HEK293 (cell line): ENCODE results near the gene ASIC1.
A peak's percentile ranks its signal among the peaks of the same experiment; 100 is the strongest.

Source experiments
- ATF2 ChIP-seq: fragments of 450-650 bp; formaldehyde crosslinking; IDR thresholded peaks from 2 replicates; pipeline ENCODE4 v1.5.1; 2016; ENCODE audit warnings: missing biosample characterization, missing genetic modification characterization, low read depth
- BCL6B ChIP-seq: fragments of 450-650 bp; formaldehyde crosslinking; IDR thresholded peaks from 2 replicates; pipeline ENCODE4 v1.5.1; 2017; ENCODE audit warnings: missing biosample characterization, missing genetic modification characterization
- GLI4 ChIP-seq: fragments of 450-650 bp; formaldehyde crosslinking; IDR thresholded peaks from 2 replicates; pipeline ENCODE4 v1.5.1; 2016; ENCODE audit warnings: missing biosample characterization, missing genetic modification characterization
- HIC1 ChIP-seq: fragments of 450-650 bp; formaldehyde crosslinking; IDR thresholded peaks from 2 replicates; pipeline ENCODE4 v1.5.1; 2016; ENCODE audit warnings: missing biosample characterization, missing genetic modification characterization
- INSM2 ChIP-seq: fragments of 450-650 bp; formaldehyde crosslinking; IDR thresholded peaks from 2 replicates; pipeline ENCODE4 v1.5.1; 2016; ENCODE audit warnings: missing biosample characterization, missing genetic modification characterization
- OVOL3 ChIP-seq: fragments of 450-650 bp; formaldehyde crosslinking; IDR thresholded peaks from 2 replicates; pipeline ENCODE4 v1.5.1; 2016; ENCODE audit warnings: missing biosample characterization, missing genetic modification characterization
- SP2 ChIP-seq: fragments of 450-650 bp; formaldehyde crosslinking; IDR thresholded peaks from 2 replicates; pipeline ENCODE4 v1.5.1; 2016; ENCODE audit warnings: missing biosample characterization, missing genetic modification characterization
- ZBTB1 ChIP-seq: fragments of 450-650 bp; formaldehyde crosslinking; IDR thresholded peaks from 2 replicates; pipeline ENCODE4 v1.5.1; 2016; ENCODE audit warnings: missing biosample characterization, missing genetic modification characterization
- ZBTB44 ChIP-seq: fragments of 450-650 bp; IDR thresholded peaks from 2 replicates; pipeline ENCODE4 v1.5.1; 2018; ENCODE audit warnings: missing biosample characterization, mild to moderate bottlenecking, missing genetic modification characterization
- ZBTB7A ChIP-seq: fragments of 450-650 bp; formaldehyde crosslinking; IDR thresholded peaks from 2 replicates; pipeline ENCODE4 v1.5.1; 2016; ENCODE audit warnings: low read depth, missing biosample characterization, missing genetic modification characterization
- ZFHX2 ChIP-seq: fragments of 450-650 bp; formaldehyde crosslinking; conservative IDR thresholded peaks from 2 replicates; pipeline ENCODE4 v1.5.1; 2016; ENCODE audit warnings: missing biosample characterization, missing genetic modification characterization
- ZFP37 ChIP-seq: fragments of 450-650 bp; formaldehyde crosslinking; IDR thresholded peaks from 2 replicates; pipeline ENCODE4 v1.5.1; 2016; ENCODE audit warnings: missing biosample characterization, missing genetic modification characterization
- ZFP69B ChIP-seq: fragments of 450-650 bp; formaldehyde crosslinking; IDR thresholded peaks from 2 replicates; pipeline ENCODE4 v1.5.1; 2016; ENCODE audit warnings: missing biosample characterization, missing genetic modification characterization
- ZNF114 ChIP-seq: fragments of 450-650 bp; formaldehyde crosslinking; IDR thresholded peaks from 2 replicates; pipeline ENCODE4 v1.5.0; 2017; ENCODE audit warnings: missing biosample characterization, missing genetic modification characterization
- ZNF133 ChIP-seq: fragments of 450-650 bp; formaldehyde crosslinking; IDR thresholded peaks from 2 replicates; pipeline ENCODE4 v1.5.1; 2016; ENCODE audit warnings: missing biosample characterization, missing genetic modification characterization
- ZNF140 ChIP-seq: fragments of 450-650 bp; formaldehyde crosslinking; IDR thresholded peaks from 2 replicates; pipeline ENCODE4 v1.5.1; 2016; ENCODE audit warnings: missing biosample characterization, missing genetic modification characterization
- ZNF146 ChIP-seq: fragments of 450-650 bp; formaldehyde crosslinking; IDR thresholded peaks from 2 replicates; pipeline ENCODE4 v1.5.1; 2016; ENCODE audit warnings: missing biosample characterization, missing genetic modification characterization
- ZNF174 ChIP-seq: fragments of 450-650 bp; formaldehyde crosslinking; IDR thresholded peaks from 2 replicates; pipeline ENCODE4 v1.5.0; 2017; ENCODE audit warnings: missing biosample characterization, mild to moderate bottlenecking, missing genetic modification characterization
- ZNF341 ChIP-seq: fragments of 450-650 bp; formaldehyde crosslinking; IDR thresholded peaks from 2 replicates; pipeline ENCODE4; 2016; ENCODE audit warnings: low read depth, missing biosample characterization, missing genetic modification characterization
- ZNF350 ChIP-seq: fragments of 450-650 bp; formaldehyde crosslinking; IDR thresholded peaks from 2 replicates; pipeline ENCODE4 v1.5.0; 2017; ENCODE audit warnings: missing biosample characterization, mild to moderate bottlenecking, missing genetic modification characterization
- ZNF37A ChIP-seq: fragments of 450-650 bp; IDR thresholded peaks from 2 replicates; pipeline ENCODE4 v1.5.1; 2018; ENCODE audit warnings: missing biosample characterization, missing genetic modification characterization
- ZNF416 ChIP-seq: fragments of 450-650 bp; formaldehyde crosslinking; IDR thresholded peaks from 2 replicates; pipeline ENCODE4 v1.5.1; 2016; ENCODE audit warnings: missing biosample characterization, missing genetic modification characterization
- ZNF510 ChIP-seq: fragments of 450-650 bp; formaldehyde crosslinking; IDR thresholded peaks from 2 replicates; pipeline ENCODE4 v1.5.1; 2018; ENCODE audit warnings: mild to moderate bottlenecking, missing genetic modification characterization, missing biosample characterization; ENCODE audit not compliant: insufficient replicate concordance
- ZNF549 ChIP-seq: fragments of 450-650 bp; IDR thresholded peaks from 2 replicates; pipeline ENCODE4 v1.5.1; 2018; ENCODE audit warnings: missing biosample characterization, missing genetic modification characterization, mild to moderate bottlenecking, inconsistent platforms, moderate library complexity
- ZNF558 ChIP-seq: fragments of 450-650 bp; formaldehyde crosslinking; IDR thresholded peaks from 2 replicates; pipeline ENCODE4 v1.5.1; 2016; ENCODE audit warnings: missing biosample characterization, missing genetic modification characterization
- ZNF600 ChIP-seq: fragments of 450-650 bp; formaldehyde crosslinking; IDR thresholded peaks from 2 replicates; pipeline ENCODE4 v1.5.1; 2016; ENCODE audit warnings: missing biosample characterization, missing genetic modification characterization
- ZNF623 ChIP-seq: fragments of 450-650 bp; formaldehyde crosslinking; IDR thresholded peaks from 2 replicates; pipeline ENCODE4 v1.5.1; 2016; ENCODE audit warnings: missing biosample characterization, missing genetic modification characterization
- ZNF624 ChIP-seq: fragments of 450-650 bp; formaldehyde crosslinking; IDR thresholded peaks from 2 replicates; pipeline ENCODE4 v1.5.1; 2017; ENCODE audit warnings: missing biosample characterization, missing genetic modification characterization
- ZNF747 ChIP-seq: fragments of 450-650 bp; formaldehyde crosslinking; IDR thresholded peaks from 2 replicates; pipeline ENCODE4 v1.5.1; 2016; ENCODE audit warnings: missing biosample characterization, missing genetic modification characterization
- ZNF76 ChIP-seq: fragments of 450-650 bp; formaldehyde crosslinking; IDR thresholded peaks from 2 replicates; pipeline ENCODE4; 2016; ENCODE audit warnings: low read depth, missing biosample characterization, missing genetic modification characterization, borderline replicate concordance
- ZNF791 ChIP-seq: fragments of 450-650 bp; formaldehyde crosslinking; IDR thresholded peaks from 2 replicates; pipeline ENCODE4 v1.5.1; 2016; ENCODE audit warnings: missing biosample characterization, missing genetic modification characterization

The ASIC1 gene

GRCh38 chr12:50057000-50057841 is at the start of gene ASIC1 (continued):
- TF ChIP-seq ZNF510: no peak
- peak; percentile 76 for TF ChIP-seq ZNF341
- TF ChIP-seq ZNF350 (tag by site-specific recombination): no peak
- no peak for TF ChIP-seq ATF2 (tag by site-specific recombination)
- no peak for TF ChIP-seq ZNF624 (tag by site-specific recombination)
- no peak for TF ChIP-seq ZNF114 (tag by site-specific recombination)
- TF ChIP-seq ZNF76: peak; percentile 61; the same call in 1 of the 2 replicates
- no peak for TF ChIP-seq ZBTB44 (tag by site-specific recombination)
- TF ChIP-seq ZNF549 (tag by site-specific recombination): no peak
- TF ChIP-seq ZFHX2 (tag by site-specific recombination): no peak
- 0 out of 2 replicates have a peak, but pooled peaks have one; percentile 51 for TF ChIP-seq ZNF600 (tag by site-specific recombination)
- TF ChIP-seq ZNF140 (tag by site-specific recombination): no peak
- no peak for TF ChIP-seq ZNF791 (tag by site-specific recombination)
- no peak for TF ChIP-seq ZNF37A (tag by site-specific recombination)
- no peak for TF ChIP-seq OVOL3 (tag by site-specific recombination)
- peak; percentile 35 for TF ChIP-seq INSM2 (tag by site-specific recombination)
- no peak for TF ChIP-seq ZNF416
- 0 out of 2 replicates have a peak, but pooled peaks have one; percentile 11 for TF ChIP-seq HIC1 (tag by site-specific recombination)
- peak; percentile 42; the same call in 1 of the 2 replicates for TF ChIP-seq ZNF146
- TF ChIP-seq ZFP37 (tag by site-specific recombination): no peak
- no peak for TF ChIP-seq ZNF558
- TF ChIP-seq ZNF133: no peak
- TF ChIP-seq SP2 (tag by site-specific recombination): no peak
- no peak for TF ChIP-seq ZNF747
- no peak for TF ChIP-seq ZNF623 (tag by site-specific recombination)
- peak; percentile 20; the same call in 1 of the 2 replicates for TF ChIP-seq GLI4 (tag by site-specific recombination)
- TF ChIP-seq ZBTB7A (tag by site-specific recombination): no peak
- TF ChIP-seq ZFP69B (tag by site-specific recombination): peak; percentile 69; the same call in 1 of the 2 replicates
- TF ChIP-seq BCL6B: no peak
- TF ChIP-seq ZNF174 (tag by site-specific recombination): no peak
- TF ChIP-seq ZBTB1 (tag by site-specific recombination): no peak
